NB4 (cell line): Measurements from ENCODE around the gene TRAF7.

ENCODE experiments used
- DNase-seq: peaks from one replicate; pipeline ENCODE4 v3.0.0; 2010; ENCODE audit warnings: low read depth
- H3K4me3 ChIP-seq: one replicate; pipeline ENCODE4 v1.5.1; 2011; ENCODE audit warnings: mild to moderate bottlenecking, low read depth, low read length, moderate library complexity
- MYC ChIP-seq: IDR thresholded peaks from 2 replicates; pipeline ENCODE4 v1.6.1; 2011; ENCODE audit warnings: low read depth, low read length
- POLR2A ChIP-seq: IDR thresholded peaks from 2 replicates; pipeline ENCODE4 v1.6.1; 2011; ENCODE audit warnings: mild to moderate bottlenecking; ENCODE audit not compliant: insufficient read length; ENCODE audit errors: extremely low read depth
- TF ChIP-seq, protein P1 (sequence below): IDR thresholded peaks from one replicate; pipeline ENCODE4 v1.5.1; 2012; ENCODE audit warnings: low read depth, low read length
- TF ChIP-seq, protein P2 (sequence below): IDR thresholded peaks from 2 replicates; pipeline ENCODE4 v1.6.1; 2011; ENCODE audit warnings: low read depth, low read length

The TRAF7 gene

GRCh38 chr16:2210009-2210332 is 54.4 kb downstream of the TRAF7 start:
- no peak overlapping the region for H3K4me3 ChIP-seq
- no peak for DNase-seq
- TF ChIP-seq, protein P1, sequence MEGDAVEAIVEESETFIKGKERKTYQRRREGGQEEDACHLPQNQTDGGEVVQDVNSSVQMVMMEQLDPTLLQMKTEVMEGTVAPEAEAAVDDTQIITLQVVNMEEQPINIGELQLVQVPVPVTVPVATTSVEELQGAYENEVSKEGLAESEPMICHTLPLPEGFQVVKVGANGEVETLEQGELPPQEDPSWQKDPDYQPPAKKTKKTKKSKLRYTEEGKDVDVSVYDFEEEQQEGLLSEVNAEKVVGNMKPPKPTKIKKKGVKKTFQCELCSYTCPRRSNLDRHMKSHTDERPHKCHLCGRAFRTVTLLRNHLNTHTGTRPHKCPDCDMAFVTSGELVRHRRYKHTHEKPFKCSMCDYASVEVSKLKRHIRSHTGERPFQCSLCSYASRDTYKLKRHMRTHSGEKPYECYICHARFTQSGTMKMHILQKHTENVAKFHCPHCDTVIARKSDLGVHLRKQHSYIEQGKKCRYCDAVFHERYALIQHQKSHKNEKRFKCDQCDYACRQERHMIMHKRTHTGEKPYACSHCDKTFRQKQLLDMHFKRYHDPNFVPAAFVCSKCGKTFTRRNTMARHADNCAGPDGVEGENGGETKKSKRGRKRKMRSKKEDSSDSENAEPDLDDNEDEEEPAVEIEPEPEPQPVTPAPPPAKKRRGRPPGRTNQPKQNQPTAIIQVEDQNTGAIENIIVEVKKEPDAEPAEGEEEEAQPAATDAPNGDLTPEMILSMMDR, result no peak
- TF ChIP-seq POLR2A (no peak), MYC (no peak)
- TF ChIP-seq, protein P2, sequence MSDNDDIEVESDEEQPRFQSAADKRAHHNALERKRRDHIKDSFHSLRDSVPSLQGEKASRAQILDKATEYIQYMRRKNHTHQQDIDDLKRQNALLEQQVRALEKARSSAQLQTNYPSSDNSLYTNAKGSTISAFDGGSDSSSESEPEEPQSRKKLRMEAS, result no peak

DNA sequence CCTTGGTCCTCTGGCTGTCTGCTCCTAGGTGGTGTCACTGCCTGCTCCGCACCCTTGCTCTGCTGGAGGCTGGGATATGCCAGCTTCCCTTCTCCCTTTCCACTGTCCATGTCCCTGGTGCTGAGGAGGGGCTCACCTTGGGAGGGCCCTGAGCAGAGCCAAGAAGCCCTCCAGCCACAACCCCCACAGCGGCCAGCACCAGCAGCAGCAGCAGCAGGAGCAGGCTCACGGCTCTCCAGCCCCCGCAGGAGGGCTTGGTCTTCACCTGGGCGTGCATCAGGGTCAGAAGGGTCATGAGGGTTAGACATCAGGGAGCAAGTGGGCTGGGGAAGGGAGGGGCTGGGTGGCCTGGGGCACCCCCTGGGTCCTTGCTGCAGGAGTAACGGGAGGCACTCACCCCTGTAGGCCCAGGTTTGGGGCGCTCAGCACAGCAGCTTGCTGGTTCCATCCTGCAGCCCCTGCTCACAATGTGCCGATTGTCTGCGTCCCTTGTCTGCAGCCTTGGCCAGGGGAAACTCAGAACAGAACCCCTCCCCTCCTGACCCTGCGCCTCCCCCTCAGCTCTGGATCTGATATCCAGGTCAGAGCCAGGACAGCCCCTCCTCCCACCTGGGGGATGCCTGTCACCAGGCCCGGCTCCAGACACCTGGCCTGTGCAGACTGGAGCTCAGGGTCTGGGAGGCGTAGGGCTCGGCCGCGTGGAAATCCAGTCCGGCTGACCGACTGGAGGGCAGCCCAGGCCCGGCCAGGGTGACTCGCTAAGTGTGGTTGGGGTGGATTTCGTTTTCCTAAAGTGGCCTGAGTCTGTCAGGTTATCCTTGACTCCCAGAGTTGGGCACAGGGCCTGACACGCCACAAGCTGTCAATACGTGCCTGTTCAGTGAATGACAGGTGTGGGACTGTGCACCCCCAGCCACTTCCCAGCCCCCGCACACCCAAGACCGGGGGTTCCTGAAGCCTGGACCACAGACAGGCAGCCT is 55.1 kb downstream of the TRAF7 start, which contains the start of gene BRICD5:
TSS of gene BRICD5 (minus strand) at position 478 of the 980 bp plus-strand sequence. CDS start at position 448, 30 bp downstream.
- DNase-seq, result no peak
- no peak within 1 kb of the TSS for H3K4me3 ChIP-seq
- TF ChIP-seq MYC (no peak), POLR2A (peak; percentile 3)
- TF ChIP-seq, protein P1, result no peak
- TF ChIP-seq, protein P2, result no peak

GRCh38 chr16:2211923-2212347 is 56.4 kb downstream of the TRAF7 start:
- TF ChIP-seq POLR2A, result no peak
- TF ChIP-seq, protein P2, result no peak
- no peak for TF ChIP-seq MYC
- TF ChIP-seq, protein P1, result no peak
- no peak for DNase-seq
- peak overlapping the region; percentile 95 for H3K4me3 ChIP-seq

- peak; percentile 17; the same call in 1 of the 2 replicates for TF ChIP-seq MYC
- no peak for TF ChIP-seq POLR2A
- TF ChIP-seq, protein P1, result no peak
- TF ChIP-seq, protein P2, result 0 out of 2 replicates have a peak, but pooled peaks have one; percentile 10
- peak overlapping the region; percentile 95 for H3K4me3 ChIP-seq
- peak; percentile 76 for DNase-seq
Observed at GRCh38 chr16:2212362-2213324, 57.1 kb downstream of the TRAF7 start.
